Activated CD8-positive, alpha-beta memory T cell treated with anti-CD3 and anti-CD28 coated beads, Interleukin-2, amount 10 ng/mL, durations not matched to agents 7 days and 5 days (primary cell): Measurements from ENCODE around the gene SOD3. TPM values are rescaled to one million over a fixed set of nuclear protein-coding genes. Genes with fewer than 3 reads are reported as not detected.

ENCODE experiments used
- ATAC-seq: fragments of 150-1000 bp; cut with Tn5 transposase; one replicate; pipeline ENCODE4 v1.10.0; 2021; ENCODE audit warnings: moderate library complexity
- CTCF ChIA-PET: fragments of 350-600 bp; sonication (Branson Sonifier 250); formaldehyde crosslinking; loops from one replicate; lab custom pipeline; 2021; ENCODE audit warnings: antibody characterized with exemption; lab: Charles Lee
- DNase-seq: peaks from one replicate; pipeline ENCODE4 v3.0.0-alpha.2; 2020
- H3K27ac Mint-ChIP-seq: one replicate; pipeline ENCODE4 v1.8.0; 2021; ENCODE audit warnings: mild to moderate bottlenecking, mixed read lengths
- H3K27me3 Mint-ChIP-seq: one replicate; pipeline ENCODE4 v1.8.0; 2021; ENCODE audit warnings: mixed read lengths
- H3K36me3 Mint-ChIP-seq: one replicate; pipeline ENCODE4 v1.8.0; 2021; ENCODE audit warnings: mild to moderate bottlenecking, mixed read lengths
- H3K4me1 Mint-ChIP-seq: one replicate; pipeline ENCODE4 v1.8.0; 2021; ENCODE audit warnings: mixed read lengths
- H3K4me3 Mint-ChIP-seq: one replicate; pipeline ENCODE4 v1.8.0; 2021; ENCODE audit warnings: mild to moderate bottlenecking, moderate library complexity, mixed read lengths
- H3K9me3 Mint-ChIP-seq: one replicate; pipeline ENCODE4 v1.8.0; 2022; ENCODE audit warnings: low read depth, mixed read lengths
- total RNA-seq, 2 experiments: library from RNA; stranded (reverse); gene quantifications; one replicate each; pipeline ENCODE4 v1.2.3, GENCODE V29; 2021

Gene SOD3
- total RNA-seq, 2 experiments from 2014 or later, result not detected

- DNase-seq (no peak), ATAC-seq (no peak)
- H3K36me3 Mint-ChIP-seq, result peaks cover 2% of the 10 kb centered on the region
- no peak overlapping the region for H3K27ac Mint-ChIP-seq
- CTCF ChIA-PET, result no interaction called here
- no peaks in the 10 kb centered on the region for H3K4me1 Mint-ChIP-seq
- H3K9me3 Mint-ChIP-seq, result no peaks in the 10 kb centered on the region
- no peak overlapping the region for H3K4me3 Mint-ChIP-seq
- peaks cover 43% of the 10 kb centered on the region for H3K27me3 Mint-ChIP-seq
These were observed 5.0 kb downstream of the SOD3 start for GRCh38 chr4:24800325-24800895.

- H3K4me1 Mint-ChIP-seq, result no peaks in the 10 kb centered on the region
- peaks cover 43% of the 10 kb centered on the region for H3K27me3 Mint-ChIP-seq
- H3K4me3 Mint-ChIP-seq, result no peak overlapping the region
- H3K36me3 Mint-ChIP-seq, result peaks cover 2% of the 10 kb centered on the region
- ATAC-seq, result no peak
- CTCF ChIA-PET, result no interaction called here
- DNase-seq, result no peak
- H3K9me3 Mint-ChIP-seq, result no peaks in the 10 kb centered on the region
- no peak overlapping the region for H3K27ac Mint-ChIP-seq
These were observed 5.9 kb downstream of the SOD3 start for GRCh38 chr4:24801136-24801855.

- DNase-seq (no peak), ATAC-seq (no peak)
- Mint-ChIP-seq H3K36me3 (peaks cover 2% of the 10 kb centered on the region), H3K4me1 (no peaks in the 10 kb centered on the region), H3K27me3 (peaks cover 43% of the 10 kb centered on the region), H3K9me3 (no peaks in the 10 kb centered on the region), H3K4me3 (no peak overlapping the region), H3K27ac (no peak overlapping the region)
- CTCF ChIA-PET, result no interaction called here
These were observed 7.3 kb downstream of the SOD3 start for GRCh38 chr4:24802648-24803047.

- CTCF ChIA-PET, result no interaction called here
- Mint-ChIP-seq H3K36me3 (peaks cover 2% of the 10 kb centered on the region), H3K27me3 (peaks cover 27% of the 10 kb centered on the region), H3K4me3 (no peak overlapping the region), H3K9me3 (no peaks in the 10 kb centered on the region), H3K4me1 (no peaks in the 10 kb centered on the region), H3K27ac (no peak overlapping the region)
- no peak for ATAC-seq
- no peak for DNase-seq
These were observed 9.7 kb downstream of the SOD3 start for GRCh38 chr4:24805067-24805466.

- H3K9me3 Mint-ChIP-seq, result no peaks in the 10 kb centered on the region
- DNase-seq, result no peak
- H3K4me3 Mint-ChIP-seq, result no peak overlapping the region
- no peaks in the 10 kb centered on the region for H3K36me3 Mint-ChIP-seq
- H3K27ac Mint-ChIP-seq, result no peak overlapping the region
- CTCF ChIA-PET, result no interaction called here
- peaks cover 23% of the 10 kb centered on the region for H3K27me3 Mint-ChIP-seq
- H3K4me1 Mint-ChIP-seq, result no peaks in the 10 kb centered on the region
- ATAC-seq, result no peak
These were observed 10.2 kb downstream of the SOD3 start for GRCh38 chr4:24805566-24805965.

GRCh38 chr4:24806206-24806990, 11.0 kb downstream of the SOD3 start:
- no peaks in the 10 kb centered on the region for H3K4me1 Mint-ChIP-seq
- H3K27ac Mint-ChIP-seq, result no peak overlapping the region
- H3K36me3 Mint-ChIP-seq, result no peaks in the 10 kb centered on the region
- no peak overlapping the region for H3K4me3 Mint-ChIP-seq
- peaks cover 15% of the 10 kb centered on the region for H3K27me3 Mint-ChIP-seq
- no peaks in the 10 kb centered on the region for H3K9me3 Mint-ChIP-seq
- no peak for DNase-seq
- CTCF ChIA-PET, result no interaction called here
- ATAC-seq, result no peak

- Mint-ChIP-seq H3K27ac (no peak overlapping the region), H3K27me3 (peaks cover 3% of the 10 kb centered on the region), H3K4me1 (no peaks in the 10 kb centered on the region), H3K9me3 (peaks cover 2% of the 10 kb centered on the region), H3K36me3 (no peaks in the 10 kb centered on the region), H3K4me3 (no peak overlapping the region)
- DNase-seq, result no peak
- ATAC-seq, result no peak
- CTCF ChIA-PET, result no interaction called here
These were observed 12.2 kb downstream of the SOD3 start for GRCh38 chr4:24807611-24808010.

- DNase-seq (no peak), ATAC-seq (no peak)
- no peaks in the 10 kb centered on the region for H3K36me3 Mint-ChIP-seq
- H3K4me1 Mint-ChIP-seq, result no peaks in the 10 kb centered on the region
- H3K9me3 Mint-ChIP-seq, result peaks cover 2% of the 10 kb centered on the region
- H3K27ac Mint-ChIP-seq, result no peak overlapping the region
- no peak overlapping the region for H3K4me3 Mint-ChIP-seq
- CTCF ChIA-PET, result no interaction called here
- no peaks in the 10 kb centered on the region for H3K27me3 Mint-ChIP-seq
These were observed 12.9 kb downstream of the SOD3 start for GRCh38 chr4:24808261-24808660.

- H3K9me3 Mint-ChIP-seq, result peaks cover 2% of the 10 kb centered on the region
- H3K4me1 Mint-ChIP-seq, result no peaks in the 10 kb centered on the region
- DNase-seq (no peak), ATAC-seq (no peak)
- H3K36me3 Mint-ChIP-seq, result no peaks in the 10 kb centered on the region
- no peaks in the 10 kb centered on the region for H3K27me3 Mint-ChIP-seq
- no peak overlapping the region for H3K27ac Mint-ChIP-seq
- CTCF ChIA-PET, result no interaction called here
- no peak overlapping the region for H3K4me3 Mint-ChIP-seq
These were observed 13.6 kb downstream of the SOD3 start for GRCh38 chr4:24808955-24809354.

- Mint-ChIP-seq H3K36me3 (no peaks in the 10 kb centered on the region), H3K4me1 (no peaks in the 10 kb centered on the region), H3K9me3 (peaks cover 2% of the 10 kb centered on the region), H3K27ac (no peak overlapping the region), H3K4me3 (no peak overlapping the region), H3K27me3 (no peaks in the 10 kb centered on the region)
- CTCF ChIA-PET, result no interaction called here
- DNase-seq (no peak), ATAC-seq (no peak)
These were observed 14.0 kb downstream of the SOD3 start for GRCh38 chr4:24809376-24809775.

- H3K27ac Mint-ChIP-seq, result no peak overlapping the region
- no peaks in the 10 kb centered on the region for H3K27me3 Mint-ChIP-seq
- CTCF ChIA-PET, result no interaction called here
- H3K36me3 Mint-ChIP-seq, result no peaks in the 10 kb centered on the region
- H3K9me3 Mint-ChIP-seq, result peaks cover 2% of the 10 kb centered on the region
- H3K4me1 Mint-ChIP-seq, result no peaks in the 10 kb centered on the region
- no peak for ATAC-seq
- DNase-seq, result no peak
- H3K4me3 Mint-ChIP-seq, result no peak overlapping the region
These were observed 14.5 kb downstream of the SOD3 start for GRCh38 chr4:24809815-24810405.

GRCh38 chr4:24810871-24811631, 15.7 kb downstream of the SOD3 start:
- no peak for ATAC-seq
- Mint-ChIP-seq H3K27me3 (no peaks in the 10 kb centered on the region), H3K4me3 (no peak overlapping the region), H3K9me3 (peaks cover 2% of the 10 kb centered on the region), H3K36me3 (no peaks in the 10 kb centered on the region), H3K4me1 (no peaks in the 10 kb centered on the region), H3K27ac (no peak overlapping the region)
- DNase-seq, result no peak
- CTCF ChIA-PET, result no interaction called here

- Mint-ChIP-seq H3K27ac (no peak overlapping the region), H3K36me3 (no peaks in the 10 kb centered on the region), H3K4me1 (no peaks in the 10 kb centered on the region), H3K9me3 (peaks cover 2% of the 10 kb centered on the region), H3K27me3 (no peaks in the 10 kb centered on the region), H3K4me3 (no peak overlapping the region)
- DNase-seq, result no peak
- CTCF ChIA-PET, result no interaction called here
- no peak for ATAC-seq
These were observed 18.4 kb downstream of the SOD3 start for GRCh38 chr4:24813732-24814131.
